HG02840 (cell line): ENCODE measurements around the gene GEMIN2.
A peak's percentile ranks its signal among the peaks of the same experiment; 100 is the strongest.
"Not testable (repeated sequence)": the region's sequence is repeated elsewhere in the genome, so short reads cannot be mapped to it uniquely, and the experiment has no call there.

Source experiments
- ATAC-seq: cut with Tn5 transposase; IDR thresholded peaks from one replicate; pipeline ENCODE4 v1.9.1; 2021; ENCODE audit warnings: mild to moderate bottlenecking, moderate library complexity, moderate number of reproducible peaks; ENCODE audit not compliant: unreplicated experiment, low FRiP score

The GEMIN2 gene

GRCh38 chr14:39109893-39110715, 4.0 kb upstream of the GEMIN2 start:
- ATAC-seq, result no peak

- ATAC-seq, result no peak
These were observed 444 bp upstream of the GEMIN2 start for GRCh38 chr14:39113685-39114072.

- ATAC-seq, result no peak
These were observed 8.4 kb downstream of the GEMIN2 start for GRCh38 chr14:39122330-39123138.

- ATAC-seq, result not testable (repeated sequence)
These were observed 23.7 kb downstream of the GEMIN2 start for GRCh38 chr14:39137835-39138234.

- no peak for ATAC-seq
These were observed 24.3 kb downstream of the GEMIN2 start for GRCh38 chr14:39138440-39138839.

- no peak for ATAC-seq
These were observed 26.0 kb downstream of the GEMIN2 start for GRCh38 chr14:39140170-39140569.

GRCh38 chr14:39141623-39142022, 27.5 kb downstream of the GEMIN2 start:
- ATAC-seq, result not testable (repeated sequence)

GRCh38 chr14:39143226-39143625, 29.1 kb downstream of the GEMIN2 start:
- ATAC-seq, result not testable (repeated sequence)

- ATAC-seq, result no peak
These were observed 31.3 kb downstream of the GEMIN2 start for GRCh38 chr14:39145266-39145966.

GRCh38 chr14:39154594-39155189, 40.6 kb downstream of the GEMIN2 start:
- no peak for ATAC-seq

GRCh38 chr14:39157491-39157890, 43.4 kb downstream of the GEMIN2 start:
- no peak for ATAC-seq

GRCh38 chr14:39158222-39158858, 44.2 kb downstream of the GEMIN2 start:
- ATAC-seq, result no peak

- ATAC-seq, result no peak
These were observed 46.4 kb downstream of the GEMIN2 start for GRCh38 chr14:39160494-39160893.

GRCh38 chr14:39167797-39168320, 53.7 kb downstream of the GEMIN2 start:
- ATAC-seq, result not testable (repeated sequence)

- no peak for ATAC-seq
These were observed 54.5 kb downstream of the GEMIN2 start for GRCh38 chr14:39168591-39168990.

GRCh38 chr14:39169541-39169900, 55.4 kb downstream of the GEMIN2 start:
- ATAC-seq, result no peak

- no peak for ATAC-seq
These were observed 59.1 kb downstream of the GEMIN2 start for GRCh38 chr14:39173198-39173597.

GRCh38 chr14:39174560-39175444, 60.7 kb downstream of the GEMIN2 start, which contains the start of gene PNN:
PNN (plus strand) TSS chr14:39175254; CDS start chr14:39175280, 26 bp downstream.
- ATAC-seq, result peak; percentile 93
